T-cell (primary cell): Measurements from ENCODE around the gene SLC12A6. TPM values are rescaled to one million over a fixed set of nuclear protein-coding genes. Genes with fewer than 3 reads are reported as not detected.

ENCODE experiments used
- ATAC-seq, 4 experiments: fragments of 200-7000 bp in 3 of 4; fragments of 150-1000 bp in 1 of 4; cut with Tn5 transposase; replicated peaks in 1 of 4; 1 replicate in 3 of 4; 2 replicates in 1 of 4; pipeline ENCODE4 v1.10.0; 2021; ENCODE audit warnings: moderate library complexity in 3 of 4, mild to moderate bottlenecking in 2 of 4, moderate number of reproducible peaks in 1 of 4
- CTCF ChIA-PET, 2 donors: fragments of 300-600 bp; sonication (Branson Sonifier 250); formaldehyde crosslinking; loops; one replicate each; lab custom pipeline; 2022; ENCODE audit warnings: antibody characterized with exemption in 2 of 2; lab: Charles Lee
- POLR2A ChIA-PET, 2 donors: fragments of 300-600 bp; sonication (Branson Sonifier 250); formaldehyde crosslinking; loops; one replicate each; lab custom pipeline; 2022; ENCODE audit warnings: antibody characterized with exemption in 2 of 2; lab: Charles Lee
- DNase-seq, 35 experiments: peaks; one replicate each; pipeline versions ENCODE4 v3.0.0 to v3.0.0-alpha.2; 2013 to 2023
- H3K27ac ChIP-seq: one replicate; pipeline ENCODE4 v1.5.1; 2013; ENCODE audit warnings: low read length
- H3K27me3 ChIP-seq, 2 experiments: replicated peaks in 1 of 2; 1 replicate in 1 of 2; 2 replicates in 1 of 2; pipeline versions ENCODE4 v1.6.1 to v1.7.0; 2013; ENCODE audit warnings: low read length in 1 of 2, mixed read lengths in 1 of 2; ENCODE audit not compliant: control insufficient read depth in 2 of 2, insufficient read depth in 2 of 2; ENCODE audit errors: extremely low read depth in 1 of 2
- H3K36me3 ChIP-seq, 2 donors: 1 replicate in 1 of 2; 2 replicates in 1 of 2; pipeline versions ENCODE4 v1.6.1 to v1.7.0; 2013; ENCODE audit warnings: low read length in 1 of 2; ENCODE audit not compliant: control insufficient read depth in 2 of 2, insufficient read depth in 1 of 2; ENCODE audit errors: extremely low read depth in 1 of 2
- H3K4me1 ChIP-seq, 2 experiments: 1 replicate in 1 of 2; 2 replicates in 1 of 2; pipeline versions ENCODE4 v1.6.1 to v1.7.0; 2013; ENCODE audit warnings: low read length in 2 of 2, mixed read lengths in 1 of 2; ENCODE audit not compliant: insufficient read depth in 2 of 2, control insufficient read depth in 1 of 2; ENCODE audit errors: extremely low read depth in 1 of 2
- H3K4me3 ChIP-seq, 2 donors: 1 replicate in 1 of 2; 2 replicates in 1 of 2; pipeline versions ENCODE4 v1.5.1 to v1.7.0; 2013; ENCODE audit warnings: mild to moderate bottlenecking in 2 of 2, low read length in 1 of 2, moderate library complexity in 1 of 2; ENCODE audit not compliant: control insufficient read depth in 1 of 2; ENCODE audit errors: extremely low read depth in 1 of 2
- H3K9me3 ChIP-seq: 2 replicates; pipeline ENCODE4 v1.7.0; 2013
- H3K27ac Mint-ChIP-seq, 2 donors: one replicate each; pipeline ENCODE4 v1.8.0; 2020 to 2021; ENCODE audit warnings: mild to moderate bottlenecking in 2 of 2, mixed read lengths in 2 of 2
- H3K27me3 Mint-ChIP-seq, 2 donors: one replicate each; pipeline ENCODE4 v1.8.0; 2021 to 2022; ENCODE audit warnings: mixed read lengths in 2 of 2
- H3K36me3 Mint-ChIP-seq: one replicate; pipeline ENCODE4 v1.8.0; 2021; ENCODE audit warnings: mixed read lengths
- H3K4me1 Mint-ChIP-seq, 3 donors: one replicate each; pipeline ENCODE4 v1.8.0; 2020 to 2022; ENCODE audit warnings: mixed read lengths in 3 of 3, mild to moderate bottlenecking in 1 of 3
- H3K4me3 Mint-ChIP-seq, 3 donors: one replicate each; pipeline ENCODE4 v1.8.0; 2020 to 2022; ENCODE audit warnings: mild to moderate bottlenecking in 3 of 3, mixed read lengths in 3 of 3, moderate library complexity in 3 of 3
- H3K9me3 Mint-ChIP-seq, 3 donors: one replicate each; pipeline ENCODE4 v1.8.0; 2020 to 2022; ENCODE audit warnings: mixed read lengths in 3 of 3
- WGBS: methylation state at CpG from one replicate; pipeline ENCODE4 v1.1.5; 2013; ENCODE audit warnings: missing lambda C conversion rate; ENCODE audit not compliant: insufficient coverage; 5-methylcytosine and 5-hydroxymethylcytosine counted together
- total RNA-seq, 35 experiments: library from RNA in 6 of 35; stranded (reverse) in 6 of 35; fragments of 120-200 nt in 1 of 35; gene quantifications; one replicate each; pipeline versions ENCODE4 v1.2.1 to v1.2.4 and lab custom pipeline; 2013 to 2026

SLC12A6 gene
- total RNA-seq, 5 donors from 2014 or later (not counting 1 experiment from before 2014, with no cell fraction given) = 71.2 to 103 (median 77.8) TPM

- Mint-ChIP-seq H3K4me1 (peaks cover 34 to 46% (median 40%) of the 10 kb centered on the region in 3 donors), H3K4me3 (peak overlapping the region; percentile 95 to 97 (median 96)), H3K27ac (peak overlapping the region; percentile 65 to 80), H3K9me3 (no peaks in the 10 kb centered on the region), H3K27me3 (no peaks in the 10 kb centered on the region), H3K36me3 (peaks cover 12% of the 10 kb centered on the region)
- peaks cover 0 to 27% of the 10 kb centered on the region in 2 donors for H3K36me3 ChIP-seq
- H3K9me3 ChIP-seq = no peaks in the 10 kb centered on the region
- H3K27ac ChIP-seq = peak overlapping the region; percentile 20
- H3K4me1 ChIP-seq = peaks cover 10 to 37% of the 10 kb centered on the region in 2 experiments
- no CpG with 5 or more reads among the region's 5 CpGs for WGBS
- DNase-seq = no peak
- ChIA-PET CTCF (interaction anchor here (0.7 to 3.5 kb wide), 4 partner anchors 21 to 125 kb away, joined by 3 to 39 read pairs (median 14); partner anchors contain the start of genes NOP10 (in 1 of the 2) and NUTM1 (in 1 of the 2)), POLR2A (interaction anchor here in 1 of 2 donors (0.6 to 1.7 kb wide), 3 partner anchors 23 to 101 kb away, joined by 4 to 5 read pairs (median 4); partner anchors contain the start of genes NOP10 and NUTM1)
- no peak for ATAC-seq
- peak overlapping the region; percentile 68 to 92 for H3K4me3 ChIP-seq
- no peaks in the 10 kb centered on the region for H3K27me3 ChIP-seq
Observed at GRCh38 chr15:34365836-34366235, 28.3 kb upstream of the SLC12A6 start.

- H3K9me3 Mint-ChIP-seq = no peaks in the 10 kb centered on the region
- peak overlapping the region; percentile 20 for H3K27ac ChIP-seq
- peak overlapping the region; percentile 95 to 97 (median 96) for H3K4me3 Mint-ChIP-seq
- H3K4me1 ChIP-seq = peaks cover 10 to 37% of the 10 kb centered on the region in 2 experiments
- peak in 3 of 35 experiments; percentile 3 to 11 (median 7) for DNase-seq
- 67% methylated on average over 8 of the region's 16 CpGs for WGBS
- H3K27ac Mint-ChIP-seq = peak overlapping the region; percentile 65 to 80
- no peaks in the 10 kb centered on the region for H3K27me3 ChIP-seq
- no peak for ATAC-seq
- H3K36me3 Mint-ChIP-seq = peaks cover 16% of the 10 kb centered on the region
- peak overlapping the region in 1 of 2 donors; percentile 92 for H3K4me3 ChIP-seq
- peaks cover 0 to 32% of the 10 kb centered on the region in 2 donors for H3K36me3 ChIP-seq
- CTCF ChIA-PET = interaction anchor here (1.2 to 3.5 kb wide), 2 partner anchors 22 to 124 kb away, joined by 3 to 24 read pairs; partner anchors contain the start of genes NOP10 (in 1 of the 2) and NUTM1 (in 1 of the 2)
- H3K9me3 ChIP-seq = no peaks in the 10 kb centered on the region
- peaks cover 34 to 46% (median 40%) of the 10 kb centered on the region in 3 donors for H3K4me1 Mint-ChIP-seq
- no peaks in the 10 kb centered on the region for H3K27me3 Mint-ChIP-seq
- POLR2A ChIA-PET = interaction anchor here in 1 of 2 donors (0.6 kb wide), 1 partner anchor 46 kb away, joined by 4 read pairs; no protein-coding TSS in a partner anchor
Observed at GRCh38 chr15:34365091-34365825, 27.7 kb upstream of the SLC12A6 start.

- Histone ChIP-seq H3K27ac (no peak overlapping the region), H3K36me3 (peaks cover 0 to 44% of the 10 kb centered on the region in 2 donors), H3K27me3 (no peaks in the 10 kb centered on the region), H3K9me3 (no peaks in the 10 kb centered on the region), H3K4me3 (no peak overlapping the region), H3K4me1 (peaks cover 10 to 36% of the 10 kb centered on the region in 2 experiments)
- H3K4me1 Mint-ChIP-seq = peaks cover 26 to 40% (median 37%) of the 10 kb centered on the region in 3 donors
- CTCF ChIA-PET = interaction anchor here (0.6 to 0.7 kb wide), 3 partner anchors 31 to 86 kb away, joined by 3 read pairs; no protein-coding TSS in a partner anchor
- H3K9me3 Mint-ChIP-seq = no peaks in the 10 kb centered on the region
- H3K27ac Mint-ChIP-seq = peak overlapping the region in 1 of 2 donors; percentile 15
- H3K36me3 Mint-ChIP-seq = peaks cover 24% of the 10 kb centered on the region
- no peak overlapping the region for H3K4me3 Mint-ChIP-seq
- H3K27me3 Mint-ChIP-seq = no peaks in the 10 kb centered on the region
- POLR2A ChIA-PET = no interaction called here
- WGBS = no CpG with 5 or more reads among the region's 8 CpGs
- no peak for DNase-seq
- no peak for ATAC-seq
Observed at GRCh38 chr15:34364041-34364440, 26.5 kb upstream of the SLC12A6 start.

DNA sequence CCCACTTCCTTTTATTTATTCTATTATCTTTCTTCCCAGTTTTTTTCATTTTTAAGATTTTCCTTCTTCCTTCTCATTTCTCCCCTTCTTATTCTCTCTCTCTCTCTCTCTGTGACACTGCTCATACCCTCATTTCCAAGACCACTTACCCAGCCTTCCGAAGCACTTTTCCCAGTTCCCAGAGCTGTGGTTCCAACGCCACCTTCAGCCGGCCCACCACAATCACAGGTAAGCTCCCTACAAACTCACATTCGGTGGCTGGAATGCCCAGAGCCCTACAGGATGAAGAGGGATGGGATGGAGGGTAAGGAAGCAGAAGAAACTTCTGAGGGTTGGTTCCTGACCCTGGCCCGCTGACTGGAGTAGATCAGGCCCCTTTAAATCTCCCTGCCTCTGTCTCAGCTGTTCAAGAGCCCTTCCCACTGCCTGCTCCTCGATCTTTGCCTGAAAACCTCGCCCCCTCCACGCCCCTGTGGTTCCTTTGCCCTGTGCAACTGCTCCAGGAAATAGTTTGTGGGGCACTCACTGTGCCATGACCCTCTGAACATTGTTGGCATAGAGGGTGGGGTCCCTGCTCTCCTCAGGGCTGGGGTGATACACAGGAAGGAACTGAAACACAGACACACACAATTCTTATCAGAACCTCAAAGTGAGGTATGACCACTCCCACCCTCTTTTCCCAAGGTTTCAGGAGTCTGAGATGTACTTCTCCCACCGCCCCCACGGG, 24.6 kb upstream of the SLC12A6 start:
- Histone ChIP-seq H3K9me3 (no peaks in the 10 kb centered on the region), H3K27ac (no peak overlapping the region), H3K4me1 (peaks cover 5 to 21% of the 10 kb centered on the region in 2 experiments), H3K27me3 (no peaks in the 10 kb centered on the region), H3K36me3 (peaks cover 0 to 55% of the 10 kb centered on the region in 2 donors), H3K4me3 (no peak overlapping the region)
- Mint-ChIP-seq H3K4me1 (peaks cover 19 to 33% (median 26%) of the 10 kb centered on the region in 3 donors), H3K4me3 (no peak overlapping the region), H3K9me3 (no peaks in the 10 kb centered on the region), H3K36me3 (peaks cover 37% of the 10 kb centered on the region), H3K27me3 (no peaks in the 10 kb centered on the region), H3K27ac (peak overlapping the region; percentile 41 to 57)
- WGBS = no CpG with 5 or more reads among the region's 10 CpGs
- POLR2A ChIA-PET = no interaction called here
- CTCF ChIA-PET = interaction anchor here in 1 of 2 donors (0.5 to 0.7 kb wide), 2 partner anchors 20 to 121 kb away, joined by 3 to 7 read pairs; no protein-coding TSS in a partner anchor
- ATAC-seq (no peak), DNase-seq (no peak)

DNA sequence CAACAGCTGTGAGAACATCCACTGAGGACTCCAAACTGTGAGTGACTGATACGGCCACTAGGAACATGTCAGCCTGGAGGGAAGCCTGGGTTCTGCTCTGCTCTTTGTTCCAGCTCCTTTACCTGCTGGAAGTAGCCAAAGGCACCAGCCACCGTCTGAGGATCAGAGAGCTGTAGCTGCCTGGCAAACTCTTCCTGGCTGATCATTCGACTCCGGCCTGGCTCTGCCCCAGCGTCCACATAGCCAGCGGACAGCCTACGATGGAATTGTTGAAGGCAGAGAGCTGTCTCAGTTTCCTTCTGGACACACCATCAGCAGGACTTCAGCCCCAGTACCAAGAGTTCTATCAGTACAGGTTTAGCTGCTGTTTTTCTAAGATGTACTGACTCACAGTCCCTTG, 23.7 kb upstream of the SLC12A6 start:
- H3K27me3 Mint-ChIP-seq = no peaks in the 10 kb centered on the region
- H3K9me3 ChIP-seq = no peaks in the 10 kb centered on the region
- peaks cover 5 to 20% of the 10 kb centered on the region in 2 experiments for H3K4me1 ChIP-seq
- no peaks in the 10 kb centered on the region for H3K27me3 ChIP-seq
- H3K36me3 Mint-ChIP-seq = peaks cover 42% of the 10 kb centered on the region
- ATAC-seq = no peak
- H3K27ac ChIP-seq = no peak overlapping the region
- H3K4me3 ChIP-seq = no peak overlapping the region
- no peak for DNase-seq
- no peak overlapping the region for H3K27ac Mint-ChIP-seq
- POLR2A ChIA-PET = interaction anchor here in 1 of 2 donors (0.6 to 0.7 kb wide), 3 partner anchors 9 to 33 kb away, joined by 3 to 14 read pairs (median 10); partner anchors contain the start of gene NOP10
- WGBS = 92% methylated on average over 7 of the region's 7 CpGs
- H3K4me3 Mint-ChIP-seq = no peak overlapping the region
- CTCF ChIA-PET = interaction anchor here in 1 of 2 donors (1.0 kb wide), 1 partner anchor 119 kb away, joined by 3 read pairs; no protein-coding TSS in a partner anchor
- peaks cover 18 to 27% (median 22%) of the 10 kb centered on the region in 3 donors for H3K4me1 Mint-ChIP-seq
- H3K9me3 Mint-ChIP-seq = no peaks in the 10 kb centered on the region
- H3K36me3 ChIP-seq = peaks cover 2 to 64% of the 10 kb centered on the region in 2 donors
